Effector memory CD8-positive, alpha-beta T cell (primary cell): ENCODE results near the gene SLC30A4.

Experiments
- ATAC-seq: fragments of 150-1000 bp; cut with Tn5 transposase; replicated peaks from 2 replicates; pipeline ENCODE4 v1.10.0; 2021; ENCODE audit warnings: mild to moderate bottlenecking, moderate library complexity
- DNase-seq, 3 experiments: peaks; one replicate each; pipeline ENCODE4 v3.0.0; 2021
- H3K27ac Mint-ChIP-seq, 2 donors: one replicate each; pipeline ENCODE4 v1.8.0; 2022; ENCODE audit warnings: mild to moderate bottlenecking in 2 of 2, mixed read lengths in 2 of 2, moderate library complexity in 2 of 2
- H3K27me3 Mint-ChIP-seq, 2 donors: one replicate each; pipeline ENCODE4 v1.8.0; 2022; ENCODE audit warnings: mixed read lengths in 2 of 2
- H3K36me3 Mint-ChIP-seq: one replicate; pipeline ENCODE4 v1.8.0; 2022; ENCODE audit warnings: mild to moderate bottlenecking, moderate library complexity, mixed read lengths; ENCODE audit not compliant: insufficient read depth
- H3K4me1 Mint-ChIP-seq, 2 donors: one replicate each; pipeline ENCODE4 v1.8.0; 2022; ENCODE audit warnings: low read depth in 2 of 2, mixed read lengths in 2 of 2
- H3K4me3 Mint-ChIP-seq, 2 donors: one replicate each; pipeline ENCODE4 v1.8.0; 2022; ENCODE audit warnings: mild to moderate bottlenecking in 2 of 2, mixed read lengths in 2 of 2, moderate library complexity in 2 of 2
- H3K9me3 Mint-ChIP-seq, 2 donors: one replicate each; pipeline ENCODE4 v1.8.0; 2022; ENCODE audit warnings: mixed read lengths in 2 of 2

The SLC30A4 gene

GRCh38 chr15:45435124-45435903 lies 87.2 kb downstream of the SLC30A4 start:
- Mint-ChIP-seq H3K4me3 (no peak overlapping the region), H3K9me3 (no peaks in the 10 kb centered on the region), H3K36me3 (no peaks in the 10 kb centered on the region), H3K4me1 (no peaks in the 10 kb centered on the region), H3K27me3 (peaks cover 0 to 10% of the 10 kb centered on the region in 2 donors), H3K27ac (no peak overlapping the region)
- DNase-seq (no peak), ATAC-seq (no peak)

- no peak for ATAC-seq
These were observed 88.4 kb downstream of the SLC30A4 start for GRCh38 chr15:45434078-45434567.

GRCh38 chr15:45431511-45431910 lies 91.0 kb downstream of the SLC30A4 start:
- H3K4me3 Mint-ChIP-seq = no peak overlapping the region
- H3K27me3 Mint-ChIP-seq = peaks cover 0 to 10% of the 10 kb centered on the region in 2 donors
- H3K4me1 Mint-ChIP-seq = peaks cover 3% of the 10 kb centered on the region in 2 donors
- no peak for DNase-seq
- H3K27ac Mint-ChIP-seq = no peak overlapping the region
- no peak for ATAC-seq
- peaks cover 4% of the 10 kb centered on the region for H3K36me3 Mint-ChIP-seq
- H3K9me3 Mint-ChIP-seq = no peaks in the 10 kb centered on the region

More at GRCh38 chr15:45434078-45434567, 88.4 kb downstream of the SLC30A4 start:
- Mint-ChIP-seq H3K4me1 (peaks cover 3% of the 10 kb centered on the region in 2 donors), H3K4me3 (no peak overlapping the region), H3K27me3 (peaks cover 0 to 10% of the 10 kb centered on the region in 2 donors), H3K9me3 (no peaks in the 10 kb centered on the region), H3K36me3 (peaks cover 4% of the 10 kb centered on the region), H3K27ac (no peak overlapping the region)
- DNase-seq = no peak

- Mint-ChIP-seq H3K27me3 (peaks cover 0 to 10% of the 10 kb centered on the region in 2 donors), H3K27ac (no peak overlapping the region), H3K4me3 (peak overlapping the region; percentile 31 to 51), H3K9me3 (no peaks in the 10 kb centered on the region), H3K4me1 (peaks cover 3% of the 10 kb centered on the region in 2 donors), H3K36me3 (peaks cover 4% of the 10 kb centered on the region)
- DNase-seq = peak; percentile 83 to 85 (median 85)
- ATAC-seq = peak; percentile 95
These were observed 92.4 kb downstream of the SLC30A4 start for GRCh38 chr15:45429941-45430792.
